ENCODE data around the gene ZNF14. TPM values are rescaled to one million over a fixed set of nuclear protein-coding genes. Genes with fewer than 3 reads are reported as not detected.
A peak's percentile ranks its signal among the peaks of the same experiment; 100 is the strongest.

The ZNF14 gene
- total and polyA plus RNA-seq, 9 of the 15 experiments (the other 6 are each of a cell fraction or from before 2014, with no cell fraction given) = 1.9 to 7.0 (median 4.0) TPM

DNA sequence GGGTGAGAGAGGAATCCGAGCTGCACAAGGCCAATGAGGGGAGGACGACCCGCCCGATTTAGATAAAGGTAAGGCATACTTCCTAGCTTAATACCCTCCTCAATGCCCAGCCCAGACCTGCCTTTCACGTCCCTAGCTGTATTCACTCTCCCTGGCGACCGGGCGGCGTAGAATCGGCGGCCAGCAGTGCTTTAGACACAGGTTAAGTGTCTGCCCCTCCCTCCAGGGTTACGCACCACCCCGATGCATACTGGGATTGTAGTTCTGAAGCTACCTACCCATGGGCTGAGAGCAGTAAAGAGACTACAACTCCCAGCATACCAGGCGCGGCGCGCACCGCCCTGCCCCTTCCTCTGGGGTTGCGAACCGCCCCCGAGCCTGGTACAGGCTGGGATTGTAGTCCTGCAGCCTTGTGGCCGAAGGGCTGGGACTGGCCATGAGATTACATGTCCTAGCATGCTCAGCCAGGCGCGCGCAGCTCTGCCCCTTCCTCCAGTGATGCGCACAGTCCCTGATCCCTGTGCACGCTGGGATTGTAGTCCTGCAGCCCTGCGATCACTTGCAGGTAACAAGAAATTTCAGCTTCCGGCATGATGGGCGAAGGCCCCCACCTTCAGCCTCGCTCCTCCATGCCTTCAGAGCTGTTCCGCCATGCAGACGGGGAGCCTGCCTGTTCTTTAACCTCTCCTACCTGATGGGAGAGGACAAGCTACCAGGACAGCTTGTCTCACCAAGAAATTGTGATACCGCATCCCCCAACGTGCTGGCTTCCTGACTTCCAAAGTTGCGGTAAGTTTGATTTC, 43.5 kb upstream of the ZNF14 start:
- Histone ChIP-seq H3K4me2 (ENCODE audit: insufficient read depth, low read length) (peak overlapping the region; percentile 98), H4K20me1 (replicated peaks; ENCODE audit: control insufficient read depth, insufficient read depth, low read length) (no peaks in the 10 kb centered on the region), H3K9me3 (replicated peaks; ENCODE audit: control insufficient read depth, insufficient read depth, low read depth, low read length) (no peaks in the 10 kb centered on the region), H2AFZ (ENCODE audit: low read depth, low read length) (peak overlapping the region; percentile 97), H3K4me3 (peak overlapping the region; percentile 63), H3K27me3 (ENCODE audit: control insufficient read depth in 2 of 2, insufficient read depth in 2 of 2, low read length in 2 of 2) (no peaks in the 10 kb centered on the region), H3K4me1 (replicated peaks in 1 of 2; ENCODE audit: control insufficient read depth in 2 of 2, insufficient read depth in 2 of 2, low read length in 2 of 2) (no peaks in the 10 kb centered on the region; a peak in 1 of 5 replicates), H3K9ac (ENCODE audit: insufficient read depth in 1 of 2, low read depth in 2 of 2, low read length in 2 of 2) (peak overlapping the region; percentile 69 to 84), H3K79me2 (ENCODE audit: control insufficient read depth, insufficient read depth, low read length) (peaks cover 15% of the 10 kb centered on the region), H3K36me3 (ENCODE audit: control insufficient read depth, insufficient read depth, low read length) (no peaks in the 10 kb centered on the region), H3K27ac (ENCODE audit: extremely low read depth, low read depth, low read length) (peak overlapping the region; percentile 31; the same call in 2 of the 3 replicates), H3K9me1 (ENCODE audit: control insufficient read depth, insufficient read depth, low read length) (no peaks in the 10 kb centered on the region)
- in situ Hi-C loops (cut with MboI) = no loop called here
- 2% methylated on average over 36 of the region's 36 CpGs for WGBS (ENCODE audit: insufficient coverage, low coverage, missing lambda C conversion rate)
- intact Hi-C loops (cut with micrococcal nuclease) = no loop called here
- DNase-seq (ENCODE audit: extremely low read depth in 1 of 4, low spot score in 3 of 4) (peak; percentile 92 to 98 (median 92)), FAIRE-seq (peak; percentile 99), ATAC-seq (peak; percentile 100)
- no TSS peak for BruUV-seq (replicated peaks)
- CTCF ChIA-PET (ENCODE audit: low intra/inter-chr PET ratio) = no interaction called here
- POLR2A ChIA-PET = interaction anchor here (0.6 to 2.0 kb wide), 8 partner anchors 12 to 125 kb away, joined by 3 to 11 read pairs (median 4); partner anchors contain the start of genes ZNF253 and ZNF93
- TF ChIP-seq, protein P1, sequence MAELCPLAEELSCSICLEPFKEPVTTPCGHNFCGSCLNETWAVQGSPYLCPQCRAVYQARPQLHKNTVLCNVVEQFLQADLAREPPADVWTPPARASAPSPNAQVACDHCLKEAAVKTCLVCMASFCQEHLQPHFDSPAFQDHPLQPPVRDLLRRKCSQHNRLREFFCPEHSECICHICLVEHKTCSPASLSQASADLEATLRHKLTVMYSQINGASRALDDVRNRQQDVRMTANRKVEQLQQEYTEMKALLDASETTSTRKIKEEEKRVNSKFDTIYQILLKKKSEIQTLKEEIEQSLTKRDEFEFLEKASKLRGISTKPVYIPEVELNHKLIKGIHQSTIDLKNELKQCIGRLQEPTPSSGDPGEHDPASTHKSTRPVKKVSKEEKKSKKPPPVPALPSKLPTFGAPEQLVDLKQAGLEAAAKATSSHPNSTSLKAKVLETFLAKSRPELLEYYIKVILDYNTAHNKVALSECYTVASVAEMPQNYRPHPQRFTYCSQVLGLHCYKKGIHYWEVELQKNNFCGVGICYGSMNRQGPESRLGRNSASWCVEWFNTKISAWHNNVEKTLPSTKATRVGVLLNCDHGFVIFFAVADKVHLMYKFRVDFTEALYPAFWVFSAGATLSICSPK (IDR thresholded peaks at IDR 0.05; ENCODE audit: borderline replicate concordance) = no peak
- TF ChIP-seq HMGN3 (IDR thresholded peaks at IDR 0.05; ENCODE audit: borderline replicate concordance, extremely low read depth, insufficient read length, low read depth, low read length) = peak; percentile 68
- TF ChIP-seq, protein P2, sequence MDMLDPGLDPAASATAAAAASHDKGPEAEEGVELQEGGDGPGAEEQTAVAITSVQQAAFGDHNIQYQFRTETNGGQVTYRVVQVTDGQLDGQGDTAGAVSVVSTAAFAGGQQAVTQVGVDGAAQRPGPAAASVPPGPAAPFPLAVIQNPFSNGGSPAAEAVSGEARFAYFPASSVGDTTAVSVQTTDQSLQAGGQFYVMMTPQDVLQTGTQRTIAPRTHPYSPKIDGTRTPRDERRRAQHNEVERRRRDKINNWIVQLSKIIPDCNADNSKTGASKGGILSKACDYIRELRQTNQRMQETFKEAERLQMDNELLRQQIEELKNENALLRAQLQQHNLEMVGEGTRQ (CRISPR knock-in tag; IDR thresholded peaks at IDR 0.05) = no peak
- no peak for TF ChIP-seq KAT7 (CRISPR knock-in tag; IDR thresholded peaks at IDR 0.05; ENCODE audit: borderline replicate concordance)
- TF ChIP-seq, protein P3, sequence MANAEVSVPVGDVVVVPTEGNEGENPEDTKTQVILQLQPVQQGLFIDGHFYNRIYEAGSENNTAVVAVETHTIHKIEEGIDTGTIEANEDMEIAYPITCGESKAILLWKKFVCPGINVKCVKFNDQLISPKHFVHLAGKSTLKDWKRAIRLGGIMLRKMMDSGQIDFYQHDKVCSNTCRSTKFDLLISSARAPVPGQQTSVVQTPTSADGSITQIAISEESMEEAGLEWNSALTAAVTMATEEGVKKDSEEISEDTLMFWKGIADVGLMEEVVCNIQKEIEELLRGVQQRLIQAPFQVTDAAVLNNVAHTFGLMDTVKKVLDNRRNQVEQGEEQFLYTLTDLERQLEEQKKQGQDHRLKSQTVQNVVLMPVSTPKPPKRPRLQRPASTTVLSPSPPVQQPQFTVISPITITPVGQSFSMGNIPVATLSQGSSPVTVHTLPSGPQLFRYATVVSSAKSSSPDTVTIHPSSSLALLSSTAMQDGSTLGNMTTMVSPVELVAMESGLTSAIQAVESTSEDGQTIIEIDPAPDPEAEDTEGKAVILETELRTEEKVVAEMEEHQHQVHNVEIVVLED (CRISPR knock-in tag; IDR thresholded peaks at IDR 0.05) = peak; percentile 94
- TF ChIP-seq, protein P4, sequence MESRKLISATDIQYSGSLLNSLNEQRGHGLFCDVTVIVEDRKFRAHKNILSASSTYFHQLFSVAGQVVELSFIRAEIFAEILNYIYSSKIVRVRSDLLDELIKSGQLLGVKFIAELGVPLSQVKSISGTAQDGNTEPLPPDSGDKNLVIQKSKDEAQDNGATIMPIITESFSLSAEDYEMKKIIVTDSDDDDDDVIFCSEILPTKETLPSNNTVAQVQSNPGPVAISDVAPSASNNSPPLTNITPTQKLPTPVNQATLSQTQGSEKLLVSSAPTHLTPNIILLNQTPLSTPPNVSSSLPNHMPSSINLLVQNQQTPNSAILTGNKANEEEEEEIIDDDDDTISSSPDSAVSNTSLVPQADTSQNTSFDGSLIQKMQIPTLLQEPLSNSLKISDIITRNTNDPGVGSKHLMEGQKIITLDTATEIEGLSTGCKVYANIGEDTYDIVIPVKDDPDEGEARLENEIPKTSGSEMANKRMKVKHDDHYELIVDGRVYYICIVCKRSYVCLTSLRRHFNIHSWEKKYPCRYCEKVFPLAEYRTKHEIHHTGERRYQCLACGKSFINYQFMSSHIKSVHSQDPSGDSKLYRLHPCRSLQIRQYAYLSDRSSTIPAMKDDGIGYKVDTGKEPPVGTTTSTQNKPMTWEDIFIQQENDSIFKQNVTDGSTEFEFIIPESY (CRISPR knock-in tag; IDR thresholded peaks at IDR 0.05) = 0 out of 2 replicates have a peak, but pooled peaks have one; percentile 21
- TF ChIP-seq FOSL1 (tag; conservative IDR thresholded peaks at IDR 0.05) = no peak; the same call in 1 of the 2 replicates
- no peak for TF ChIP-seq TCF3 (CRISPR knock-in tag; IDR thresholded peaks at IDR 0.05)
- no peak for TF ChIP-seq ZC3H8 (IDR thresholded peaks at IDR 0.05)
- TF ChIP-seq ZNF75A (CRISPR knock-in tag; IDR thresholded peaks at IDR 0.05) = no peak
- TF ChIP-seq BRCA1 (IDR thresholded peaks at IDR 0.05) = no peak
- no peak for TF ChIP-seq BRCA1 (CRISPR knock-in tag; IDR thresholded peaks at IDR 0.05)
- TF ChIP-seq MIER1 (IDR thresholded peaks at IDR 0.05; ENCODE audit: low read depth) = no peak
- TF ChIP-seq GABPB1 (CRISPR knock-in tag; IDR thresholded peaks at IDR 0.05) = peak; percentile 79
- TF ChIP-seq NFE2 (IDR thresholded peaks at IDR 0.05; ENCODE audit: low read depth) = no peak
- TF ChIP-seq NCOA1 (IDR thresholded peaks at IDR 0.05; ENCODE audit: low read depth) = no peak

Measured in K562 (cell line).